Activated CD4-positive, alpha-beta memory T cell treated with anti-CD3 and anti-CD28 coated beads for 36 hours (primary cell): Measurements from ENCODE around the gene CD70. TPM values are rescaled to one million over a fixed set of nuclear protein-coding genes. Genes with fewer than 3 reads are reported as not detected.
"Not testable (repeated sequence)": the region's sequence is repeated elsewhere in the genome, so short reads cannot be mapped to it uniquely, and the experiment has no call there.

Experiments
- CTCF ChIA-PET: fragments of 350-600 bp; sonication (Branson Sonifier 250); formaldehyde crosslinking; loops from one replicate; lab custom pipeline; 2021; ENCODE audit warnings: antibody characterized with exemption, inconsistent platforms; lab: Charles Lee
- POLR2A ChIA-PET: fragments of 350-600 bp; sonication (Branson Sonifier 250); formaldehyde crosslinking; loops from one replicate; lab custom pipeline; 2021; ENCODE audit warnings: antibody characterized with exemption; lab: Charles Lee
- DNase-seq: peaks from one replicate; pipeline ENCODE4 v3.0.0-alpha.2; 2020
- H3K27ac Mint-ChIP-seq: one replicate; pipeline ENCODE4 v1.8.0; 2021; ENCODE audit warnings: mixed read lengths
- H3K27me3 Mint-ChIP-seq: one replicate; pipeline ENCODE4 v1.8.0; 2021; ENCODE audit warnings: mixed read lengths
- H3K36me3 Mint-ChIP-seq: one replicate; pipeline ENCODE4 v1.8.0; 2021; ENCODE audit warnings: mixed read lengths
- H3K4me1 Mint-ChIP-seq: one replicate; pipeline ENCODE4 v1.8.0; 2021; ENCODE audit warnings: low read depth, mixed read lengths
- H3K4me3 Mint-ChIP-seq: one replicate; pipeline ENCODE4 v1.8.0; 2021; ENCODE audit warnings: mild to moderate bottlenecking, mixed read lengths
- H3K9me3 Mint-ChIP-seq: one replicate; pipeline ENCODE4 v1.8.0; 2021; ENCODE audit warnings: mixed read lengths
- intact Hi-C: fragments of 100-400 bp; cut with micrococcal nuclease; formaldehyde crosslinking; loops from one replicate; pipeline ENCODE4 v1.15.1; 2023
- total RNA-seq, 2 experiments: library from RNA; stranded (reverse); gene quantifications; one replicate each; pipeline ENCODE4 v1.2.3, GENCODE V29; 2021

Gene CD70
- total RNA-seq, 2 experiments from 2014 or later = 8.4 to 10.7 TPM

DNA sequence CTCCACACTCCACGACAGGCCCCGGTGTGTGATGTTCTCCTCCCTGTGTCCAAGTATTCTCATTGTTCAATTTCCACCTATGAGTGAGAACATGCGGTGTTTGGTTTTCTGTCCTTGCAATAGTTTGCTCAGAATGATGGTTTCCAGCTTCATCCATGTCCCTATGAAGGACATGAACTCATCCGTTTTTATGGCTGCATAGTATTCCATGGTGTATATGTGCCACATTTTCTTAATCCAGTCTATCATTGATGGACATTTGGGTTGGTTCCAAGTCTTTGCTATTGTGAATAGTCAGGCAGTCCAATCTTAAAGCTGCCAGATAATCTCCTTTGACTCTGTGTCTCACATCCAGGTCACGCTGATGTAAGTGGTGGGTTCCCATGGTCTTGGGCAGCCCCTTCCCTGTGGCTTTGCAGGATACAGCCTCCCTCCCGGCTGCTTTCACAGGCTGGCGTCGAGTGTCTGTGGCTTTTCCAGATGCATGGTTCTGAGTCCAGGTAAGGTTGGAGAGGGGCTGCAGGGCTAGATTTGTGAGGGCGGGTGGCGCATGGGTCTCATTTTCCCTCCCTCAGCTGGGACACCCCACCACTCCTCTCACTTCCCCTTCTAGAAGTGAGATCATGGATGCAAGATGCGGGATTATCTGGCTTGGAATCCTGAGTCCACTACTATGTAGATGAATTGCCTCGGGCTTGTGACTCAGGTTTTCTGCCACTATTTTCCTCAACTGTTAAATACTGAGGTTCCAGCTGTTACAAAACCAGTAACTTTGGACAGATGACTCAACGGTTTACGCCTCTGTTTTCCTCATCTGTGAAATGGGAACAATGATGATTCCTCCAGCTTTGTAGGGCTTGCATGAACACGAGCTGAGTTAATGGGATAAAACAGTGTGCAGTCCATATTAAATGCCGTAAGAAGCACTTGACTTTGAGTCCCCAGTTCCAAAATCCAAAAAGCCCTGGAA, 8.2 kb downstream of the CD70 start:
- H3K36me3 Mint-ChIP-seq, H3K27ac Mint-ChIP-seq, H3K4me3 Mint-ChIP-seq, DNase-seq, CTCF ChIA-PET, POLR2A ChIA-PET, H3K9me3 Mint-ChIP-seq, intact Hi-C loops: not testable (repeated sequence)
- peaks cover 13% of the 10 kb centered on the region for H3K4me1 Mint-ChIP-seq
- peaks cover 18% of the 10 kb centered on the region for H3K27me3 Mint-ChIP-seq

DNA sequence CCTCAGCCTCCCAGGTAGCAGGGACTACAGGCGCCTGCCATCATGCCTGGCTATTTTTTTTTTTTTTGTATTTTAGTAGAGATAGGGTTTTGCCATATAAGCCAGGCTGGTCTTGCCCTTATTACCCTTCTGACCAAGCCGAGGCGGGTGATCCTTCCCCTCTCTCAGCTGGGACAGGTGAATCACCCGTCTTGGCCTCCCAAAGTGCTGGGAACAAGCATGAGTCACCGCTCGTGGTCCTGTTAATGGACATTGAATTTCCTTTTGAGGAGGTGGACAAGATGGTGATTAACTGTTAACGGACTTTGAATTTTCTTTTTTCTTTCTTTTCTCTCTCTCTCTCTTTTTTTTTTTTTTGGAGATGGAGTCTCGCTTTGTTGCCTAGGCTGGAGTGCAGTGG, 10.6 kb downstream of the CD70 start:
- H3K27me3 Mint-ChIP-seq = peaks cover 3% of the 10 kb centered on the region
- peaks cover 2% of the 10 kb centered on the region for H3K4me1 Mint-ChIP-seq
- no peaks in the 10 kb centered on the region for H3K36me3 Mint-ChIP-seq
- intact Hi-C loops = no loop called here
- H3K4me3 Mint-ChIP-seq = no peak overlapping the region
- no peak for DNase-seq
- CTCF ChIA-PET = no interaction called here
- no peak overlapping the region for H3K27ac Mint-ChIP-seq
- POLR2A ChIA-PET = no interaction called here
- no peaks in the 10 kb centered on the region for H3K9me3 Mint-ChIP-seq

DNA sequence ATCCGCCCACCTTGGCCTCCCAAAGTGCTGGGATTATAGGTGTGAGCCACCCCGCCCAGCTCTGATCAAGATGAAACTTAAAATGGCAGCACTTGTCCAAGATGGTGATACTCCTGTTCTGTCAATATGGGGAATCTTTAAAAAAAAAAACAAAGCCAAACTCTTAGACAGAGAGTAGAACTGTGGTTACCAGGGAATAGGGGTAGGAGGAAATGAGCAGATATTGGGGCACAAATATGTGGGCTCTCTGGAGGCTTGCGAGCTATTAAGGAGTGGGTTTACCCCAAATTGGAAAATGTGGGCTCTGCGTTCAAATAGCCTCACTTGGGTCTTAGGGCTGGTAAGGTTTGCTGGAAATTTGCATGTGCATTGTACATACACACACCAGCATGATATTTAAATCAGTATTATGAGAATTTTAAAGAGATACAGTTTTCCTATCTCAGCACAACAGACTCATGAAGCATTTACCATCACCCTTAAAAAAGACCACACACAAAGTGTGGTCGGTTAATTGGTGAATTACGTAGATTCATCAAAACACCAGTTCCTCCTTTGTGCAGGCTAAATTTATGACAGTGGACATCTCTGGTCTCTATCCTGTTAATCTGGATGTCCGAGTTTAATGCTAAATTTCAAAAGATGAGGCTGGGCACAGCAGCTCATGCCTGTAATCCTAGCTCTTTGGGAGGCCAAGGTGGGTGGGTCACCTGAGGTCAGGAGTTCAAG, 11.3 kb downstream of the CD70 start:
- Mint-ChIP-seq H3K4me1 (peaks cover 2% of the 10 kb centered on the region), H3K27ac (no peak overlapping the region), H3K27me3 (peaks cover 3% of the 10 kb centered on the region), H3K9me3 (no peaks in the 10 kb centered on the region), H3K4me3 (no peak overlapping the region), H3K36me3 (no peaks in the 10 kb centered on the region)
- POLR2A ChIA-PET = no interaction called here
- CTCF ChIA-PET = no interaction called here
- intact Hi-C loops = no loop called here
- no peak for DNase-seq

DNA sequence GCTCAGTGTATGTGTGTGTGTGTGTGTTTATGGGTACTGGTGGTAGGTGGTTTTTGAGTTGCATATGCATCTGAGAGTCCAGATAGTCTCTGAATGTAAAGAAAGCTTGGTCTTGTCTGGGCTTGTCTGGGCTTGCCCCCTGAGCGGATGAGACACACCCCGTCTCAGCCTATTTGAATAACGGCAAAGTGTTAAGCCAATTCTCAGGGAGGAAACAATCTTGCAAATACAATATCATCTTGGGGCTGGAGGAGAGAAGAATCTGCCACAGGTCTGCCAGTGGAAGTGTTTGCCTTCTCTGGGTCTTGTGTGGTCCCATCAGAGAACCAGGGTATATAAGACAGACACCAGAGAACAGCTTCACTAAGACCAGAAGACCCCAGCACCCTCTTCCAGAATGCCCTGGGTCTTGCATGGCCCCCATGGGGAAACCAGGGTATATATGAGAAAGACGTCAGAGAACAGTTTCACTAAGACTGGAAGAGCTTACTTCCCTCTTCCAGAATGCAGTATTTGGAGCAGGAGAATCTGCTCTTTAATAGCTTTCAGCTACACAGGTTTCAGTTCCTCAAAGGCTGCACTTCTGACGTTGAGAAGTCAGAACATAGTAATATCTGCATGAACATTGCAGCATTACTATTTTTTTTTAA, 13.3 kb downstream of the CD70 start:
- Mint-ChIP-seq H3K27ac (no peak overlapping the region), H3K4me3 (no peak overlapping the region), H3K4me1 (peaks cover 2% of the 10 kb centered on the region), H3K27me3 (peaks cover 3% of the 10 kb centered on the region), H3K9me3 (no peaks in the 10 kb centered on the region), H3K36me3 (no peaks in the 10 kb centered on the region)
- CTCF ChIA-PET = no interaction called here
- intact Hi-C loops = no loop called here
- no peak for DNase-seq
- POLR2A ChIA-PET = no interaction called here

DNA sequence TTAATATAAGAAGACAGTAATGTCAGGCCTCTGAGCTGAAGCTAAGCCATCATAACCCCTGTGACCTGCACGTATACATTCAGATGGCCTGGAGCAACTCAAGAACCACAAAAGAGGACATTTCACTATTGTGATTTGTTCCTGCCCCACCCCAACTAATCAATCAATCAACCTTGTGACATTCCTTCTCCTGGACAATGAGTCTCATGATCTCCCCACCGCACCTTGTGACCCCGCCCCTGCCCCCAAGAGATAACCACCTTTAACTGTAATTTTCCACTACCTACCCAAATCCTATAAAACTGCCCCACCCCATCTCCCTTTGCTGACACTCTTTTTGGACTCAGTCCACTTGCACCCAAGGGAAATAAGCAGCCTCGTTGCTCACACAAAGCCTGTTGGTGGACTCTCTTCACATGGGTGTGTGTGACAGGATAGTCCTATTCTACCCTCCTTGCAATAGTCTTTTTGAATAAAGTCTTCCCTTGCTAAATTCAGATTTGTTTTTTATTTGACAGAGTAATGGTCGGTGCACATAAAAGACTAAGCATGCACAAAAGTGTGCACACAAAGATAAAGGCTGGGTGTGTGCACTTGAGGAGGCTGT, 14.0 kb downstream of the CD70 start:
- intact Hi-C loops = no loop called here
- Mint-ChIP-seq H3K4me1 (peaks cover 2% of the 10 kb centered on the region), H3K9me3 (no peaks in the 10 kb centered on the region), H3K36me3 (no peaks in the 10 kb centered on the region), H3K27me3 (peaks cover 4% of the 10 kb centered on the region), H3K27ac (no peak overlapping the region), H3K4me3 (no peak overlapping the region)
- DNase-seq = no peak
- ChIA-PET POLR2A (no interaction called here), CTCF (no interaction called here)

DNA sequence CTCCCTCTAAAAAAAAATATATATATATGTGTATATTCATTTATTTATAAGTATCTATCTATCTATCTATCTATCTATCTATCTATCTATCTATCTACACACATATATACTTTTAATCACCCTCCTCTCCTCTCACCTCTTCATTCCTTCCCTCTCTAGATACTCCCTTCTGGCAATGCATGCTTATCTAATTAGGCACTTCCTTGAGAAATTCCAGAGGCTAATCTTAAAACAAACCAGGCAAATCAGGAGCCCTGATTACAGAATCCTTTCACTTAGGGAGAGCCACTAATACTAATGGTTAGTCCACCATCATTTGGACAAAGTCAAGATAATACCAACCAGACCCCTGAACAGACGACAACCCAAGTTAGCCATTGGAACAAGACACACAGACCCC, 17.6 kb downstream of the CD70 start:
- no peak for DNase-seq
- Mint-ChIP-seq H3K27me3 (peaks cover 11% of the 10 kb centered on the region), H3K9me3 (peaks cover 4% of the 10 kb centered on the region), H3K27ac (no peak overlapping the region), H3K4me1 (peaks cover 2% of the 10 kb centered on the region), H3K36me3 (no peaks in the 10 kb centered on the region), H3K4me3 (no peak overlapping the region)
- POLR2A ChIA-PET = no interaction called here
- intact Hi-C loops = no loop called here
- CTCF ChIA-PET = no interaction called here

DNA sequence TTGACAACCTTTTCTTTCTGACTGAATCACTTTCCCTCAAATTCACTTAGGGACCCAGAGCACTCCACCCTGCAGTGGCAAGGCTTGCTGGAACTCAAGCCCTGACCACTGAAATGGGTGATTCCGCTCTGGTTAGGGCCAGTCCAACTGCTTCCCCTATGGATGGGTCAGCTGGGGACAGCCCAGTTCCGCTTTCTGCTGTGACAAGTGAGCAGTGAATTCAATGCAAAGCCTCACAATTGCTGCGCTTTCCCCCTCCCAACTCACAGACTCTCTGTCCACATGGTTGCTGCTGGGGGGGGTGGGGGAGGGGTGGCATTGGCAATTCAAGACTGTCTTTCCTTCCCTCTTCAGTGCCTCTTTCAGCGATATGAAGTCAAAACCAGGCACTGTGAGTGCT, 18.7 kb downstream of the CD70 start:
- no peak overlapping the region for H3K4me3 Mint-ChIP-seq
- CTCF ChIA-PET = no interaction called here
- no peaks in the 10 kb centered on the region for H3K4me1 Mint-ChIP-seq
- peaks cover 4% of the 10 kb centered on the region for H3K9me3 Mint-ChIP-seq
- POLR2A ChIA-PET = no interaction called here
- no peaks in the 10 kb centered on the region for H3K36me3 Mint-ChIP-seq
- no peak overlapping the region for H3K27ac Mint-ChIP-seq
- peaks cover 11% of the 10 kb centered on the region for H3K27me3 Mint-ChIP-seq
- no peak for DNase-seq
- intact Hi-C loops = no loop called here

DNA sequence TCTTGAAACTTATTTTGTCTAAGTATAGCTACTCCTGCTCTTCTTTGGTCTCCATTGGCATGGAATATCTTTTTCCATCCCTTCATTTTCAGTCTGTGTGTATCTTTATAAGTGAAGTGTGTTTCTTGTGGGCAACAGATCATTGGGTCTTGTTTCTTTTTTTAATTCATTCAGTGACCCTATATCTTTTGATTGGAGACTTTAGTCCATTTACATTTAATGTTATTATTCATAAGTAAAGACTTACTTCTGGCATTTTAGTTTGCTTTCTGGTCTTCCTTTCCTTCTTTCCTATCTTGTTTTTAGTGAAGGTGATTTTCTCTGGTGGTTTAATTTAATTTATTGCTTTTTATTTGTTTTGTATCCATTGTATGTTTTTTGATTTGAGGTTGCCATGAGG, 19.8 kb downstream of the CD70 start:
- Mint-ChIP-seq H3K4me1 (no peaks in the 10 kb centered on the region), H3K9me3 (peaks cover 4% of the 10 kb centered on the region), H3K27me3 (peaks cover 11% of the 10 kb centered on the region), H3K27ac (no peak overlapping the region), H3K4me3 (no peak overlapping the region), H3K36me3 (no peaks in the 10 kb centered on the region)
- intact Hi-C loops = no loop called here
- ChIA-PET CTCF (no interaction called here), POLR2A (no interaction called here)
- DNase-seq = no peak

DNA sequence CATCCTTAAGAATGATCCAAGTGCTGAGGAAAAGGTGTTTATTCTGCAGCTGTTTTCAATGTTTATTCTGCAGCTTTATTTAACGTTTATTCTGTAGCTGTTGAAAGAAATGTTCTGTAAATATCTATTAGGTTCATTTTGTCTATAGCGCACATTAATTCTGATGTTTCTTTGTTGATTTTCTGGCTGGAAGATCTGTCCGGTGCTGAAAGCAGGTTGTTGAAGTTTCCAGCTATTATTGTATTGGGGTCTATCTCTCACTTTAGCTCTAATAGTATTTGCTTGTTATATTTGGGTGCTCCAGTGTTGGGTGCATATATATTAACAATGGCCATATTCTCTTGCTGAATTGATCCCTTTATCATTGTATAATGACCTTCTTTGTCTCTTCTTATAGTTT, 20.2 kb downstream of the CD70 start:
- Mint-ChIP-seq H3K4me1 (no peaks in the 10 kb centered on the region), H3K36me3 (no peaks in the 10 kb centered on the region), H3K27me3 (peaks cover 11% of the 10 kb centered on the region), H3K9me3 (peaks cover 4% of the 10 kb centered on the region), H3K4me3 (no peak overlapping the region), H3K27ac (no peak overlapping the region)
- ChIA-PET CTCF (no interaction called here), POLR2A (interaction anchor here (0.5 kb wide), 1 partner anchor 28 kb away, joined by 3 read pairs; no protein-coding TSS in a partner anchor)
- DNase-seq = no peak
- intact Hi-C loops = no loop called here

DNA sequence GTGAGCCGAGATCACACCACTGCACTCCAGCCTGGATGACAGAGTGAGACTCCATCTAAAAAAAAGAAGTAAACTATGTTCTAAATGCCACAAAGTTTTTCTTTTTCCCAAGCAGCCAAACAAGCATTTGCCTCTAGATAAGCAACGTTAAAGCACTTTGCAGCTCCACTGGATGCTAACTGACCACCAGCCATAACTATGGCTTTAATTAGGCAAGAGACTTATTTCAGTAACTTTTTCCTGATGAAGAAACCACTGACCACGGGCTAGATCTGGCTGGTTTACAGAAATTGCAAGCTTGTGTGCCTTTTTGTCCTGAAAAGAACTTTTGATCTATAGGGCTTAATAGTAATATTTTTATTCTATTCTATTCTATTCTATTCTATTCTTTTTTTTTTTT, 22.1 kb downstream of the CD70 start:
- CTCF ChIA-PET = no interaction called here
- Mint-ChIP-seq H3K4me3 (no peak overlapping the region), H3K27ac (no peak overlapping the region), H3K4me1 (no peaks in the 10 kb centered on the region), H3K27me3 (peaks cover 16% of the 10 kb centered on the region), H3K9me3 (peaks cover 12% of the 10 kb centered on the region), H3K36me3 (no peaks in the 10 kb centered on the region)
- no peak for DNase-seq
- intact Hi-C loops = no loop called here
- POLR2A ChIA-PET = no interaction called here

DNA sequence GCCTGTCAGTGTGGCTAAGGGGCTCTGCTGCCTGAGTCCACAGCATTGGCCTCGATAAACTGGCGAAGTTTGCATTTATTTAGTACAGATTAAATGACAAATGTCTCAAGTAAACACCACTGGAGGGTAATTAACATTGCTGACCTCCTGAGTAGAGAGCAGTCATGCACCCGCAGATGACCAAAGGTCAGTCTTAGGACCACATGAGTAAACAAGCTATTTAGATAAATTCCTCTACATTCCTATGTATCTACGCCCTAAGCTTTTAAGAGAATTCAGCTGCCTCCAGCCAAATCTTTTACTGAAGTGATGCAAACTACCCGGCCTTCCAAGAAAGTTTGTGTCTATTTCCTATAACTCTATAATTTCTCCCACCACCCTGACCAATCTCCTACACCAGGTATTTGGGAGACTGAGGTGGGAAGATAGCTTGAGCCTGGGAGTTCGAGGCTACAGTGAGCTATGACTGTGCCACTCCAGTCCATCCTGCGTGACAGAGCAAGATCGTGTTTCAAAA, 22.9 kb downstream of the CD70 start:
- H3K9me3 Mint-ChIP-seq = peaks cover 12% of the 10 kb centered on the region
- no peak for DNase-seq
- H3K4me1 Mint-ChIP-seq = no peaks in the 10 kb centered on the region
- H3K27ac Mint-ChIP-seq = no peak overlapping the region
- H3K36me3 Mint-ChIP-seq = no peaks in the 10 kb centered on the region
- peaks cover 16% of the 10 kb centered on the region for H3K27me3 Mint-ChIP-seq
- H3K4me3 Mint-ChIP-seq = no peak overlapping the region
- ChIA-PET CTCF (interaction anchor here (0.6 to 1.1 kb wide), 2 partner anchors 26 to 393 kb away, joined by 3 read pairs; no protein-coding TSS in a partner anchor), POLR2A (no interaction called here)
- intact Hi-C loops = no loop called here

DNA sequence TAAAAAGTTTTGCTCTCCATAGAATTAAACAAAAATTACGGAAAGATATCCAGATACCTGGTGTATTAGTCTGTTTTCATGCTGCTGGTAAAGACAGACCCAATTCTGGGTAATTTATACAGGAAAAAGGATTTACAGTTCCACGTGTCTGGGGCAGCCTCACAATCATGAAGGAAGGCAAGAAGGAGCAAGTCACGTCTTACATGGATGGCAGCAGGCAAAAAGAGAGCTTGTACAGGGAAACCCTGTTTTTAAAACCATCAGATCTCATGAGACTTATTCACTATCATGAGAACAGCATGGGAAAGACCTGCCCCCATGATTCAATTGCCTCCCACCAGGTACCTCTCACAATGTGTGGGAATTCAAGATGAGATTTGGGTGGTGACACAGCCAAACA, 24.2 kb downstream of the CD70 start:
- intact Hi-C loops, POLR2A ChIA-PET, H3K4me1 Mint-ChIP-seq, H3K27ac Mint-ChIP-seq, DNase-seq, H3K36me3 Mint-ChIP-seq, CTCF ChIA-PET, H3K4me3 Mint-ChIP-seq: not testable (repeated sequence)
- peaks cover 15% of the 10 kb centered on the region for H3K27me3 Mint-ChIP-seq
- peaks cover 12% of the 10 kb centered on the region for H3K9me3 Mint-ChIP-seq
